Measurements from ENCODE around the gene MYZAP. TPM values are rescaled to one million over a fixed set of nuclear protein-coding genes. Genes with fewer than 3 reads are reported as not detected.

Gene MYZAP
- total and polyA plus RNA-seq, 2 experiments from 2014 or later, result 1.0 to 1.5 TPM

DNA sequence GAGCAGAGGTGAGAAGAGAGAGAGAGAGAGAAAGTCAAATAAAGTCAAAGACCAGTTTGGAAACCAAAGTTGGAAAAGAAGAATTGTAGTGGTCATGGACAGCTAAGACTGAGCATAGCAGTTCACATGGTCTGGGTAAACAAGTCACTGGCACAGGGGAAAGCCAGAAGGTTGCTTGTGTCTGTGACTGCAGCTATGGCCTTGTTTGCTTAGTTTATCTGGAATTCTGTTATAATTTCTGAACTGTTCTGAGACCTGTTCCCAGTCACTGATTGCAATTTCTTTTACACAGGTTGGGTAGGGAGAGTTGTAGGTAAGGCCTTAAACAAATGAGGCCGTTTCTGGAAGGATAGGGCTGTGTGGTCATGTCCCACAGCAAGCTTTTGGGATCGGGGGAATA is 43.4 kb upstream of the MYZAP start:
- ATAC-seq, result no peak

DNA sequence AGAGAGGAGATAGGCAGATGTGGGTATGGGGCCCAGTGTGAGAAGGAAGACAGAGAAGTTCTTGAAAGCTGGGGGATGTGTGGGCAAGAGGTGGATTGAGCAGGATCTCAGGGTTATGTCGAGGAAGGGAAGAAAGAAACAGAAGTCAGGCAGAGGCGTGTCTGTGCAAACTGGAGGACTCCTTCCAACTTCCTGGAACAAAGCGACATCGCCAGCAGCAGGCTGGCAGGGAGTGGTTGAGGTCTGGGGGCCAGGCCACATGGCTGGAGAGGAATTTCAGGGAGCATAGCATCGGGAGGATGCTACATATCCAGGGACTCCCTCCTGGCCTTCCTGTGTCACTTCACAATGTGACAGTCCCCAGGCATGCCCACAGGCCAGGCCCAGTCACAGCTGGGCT is 42.9 kb upstream of the MYZAP start:
- no peak overlapping the region for H2AFZ ChIP-seq
- H3F3A ChIP-seq (replicated peaks; ENCODE audit: low read depth), result no peaks in the 10 kb centered on the region
- no peak for DNase-seq (ENCODE audit: low spot score)
- H3K27ac ChIP-seq (ENCODE audit: low read depth), result no peak overlapping the region
- Mint-ChIP-seq H3K27me3 (ENCODE audit: insufficient read depth, low read depth, poor library complexity) (peaks cover 9% of the 10 kb centered on the region), H3K4me3 (no peak overlapping the region), H3K27ac (no peak overlapping the region), H3K36me3 (ENCODE audit: low read depth) (peaks cover 63% of the 10 kb centered on the region), H3K4me1 (peaks cover 27% of the 10 kb centered on the region), H3K9me3 (no peaks in the 10 kb centered on the region)
- no peaks in the 10 kb centered on the region for H4K20me1 ChIP-seq (replicated peaks; ENCODE audit: insufficient read depth)
- no peak for ATAC-seq
- H3K4me1 ChIP-seq (ENCODE audit: insufficient read depth), result peaks cover 4% of the 10 kb centered on the region; the same call in 1 of the 2 replicates
- 0 out of 2 replicates have a peak, but pooled peaks cover 2% of the 10 kb centered on the region for H3K9me2 ChIP-seq (ENCODE audit: insufficient read depth)
- no peaks in the 10 kb centered on the region for H3K27me3 ChIP-seq (ENCODE audit: insufficient read depth)
- H3K4me3 ChIP-seq, result no peak overlapping the region
- no peaks in the 10 kb centered on the region for H3K79me2 ChIP-seq (replicated peaks; ENCODE audit: insufficient read depth)
- H3K36me3 ChIP-seq (ENCODE audit: insufficient read depth), result peaks cover 8% of the 10 kb centered on the region
- no peak overlapping the region for H3K4me2 ChIP-seq
- TF ChIP-seq EZH2 (IDR thresholded peaks at IDR 0.05; ENCODE audit: low read depth, unreplicated experiment), result no peak
- TF ChIP-seq CREB1 (CRISPR knock-in tag; IDR thresholded peaks at IDR 0.05; ENCODE audit: low read depth), result no peak
- TF ChIP-seq STAT1 (IDR thresholded peaks at IDR 0.05; ENCODE audit: unreplicated experiment), result no peak
- TF ChIP-seq ETS1 (IDR thresholded peaks at IDR 0.05), result no peak
- TF ChIP-seq, protein P1, sequence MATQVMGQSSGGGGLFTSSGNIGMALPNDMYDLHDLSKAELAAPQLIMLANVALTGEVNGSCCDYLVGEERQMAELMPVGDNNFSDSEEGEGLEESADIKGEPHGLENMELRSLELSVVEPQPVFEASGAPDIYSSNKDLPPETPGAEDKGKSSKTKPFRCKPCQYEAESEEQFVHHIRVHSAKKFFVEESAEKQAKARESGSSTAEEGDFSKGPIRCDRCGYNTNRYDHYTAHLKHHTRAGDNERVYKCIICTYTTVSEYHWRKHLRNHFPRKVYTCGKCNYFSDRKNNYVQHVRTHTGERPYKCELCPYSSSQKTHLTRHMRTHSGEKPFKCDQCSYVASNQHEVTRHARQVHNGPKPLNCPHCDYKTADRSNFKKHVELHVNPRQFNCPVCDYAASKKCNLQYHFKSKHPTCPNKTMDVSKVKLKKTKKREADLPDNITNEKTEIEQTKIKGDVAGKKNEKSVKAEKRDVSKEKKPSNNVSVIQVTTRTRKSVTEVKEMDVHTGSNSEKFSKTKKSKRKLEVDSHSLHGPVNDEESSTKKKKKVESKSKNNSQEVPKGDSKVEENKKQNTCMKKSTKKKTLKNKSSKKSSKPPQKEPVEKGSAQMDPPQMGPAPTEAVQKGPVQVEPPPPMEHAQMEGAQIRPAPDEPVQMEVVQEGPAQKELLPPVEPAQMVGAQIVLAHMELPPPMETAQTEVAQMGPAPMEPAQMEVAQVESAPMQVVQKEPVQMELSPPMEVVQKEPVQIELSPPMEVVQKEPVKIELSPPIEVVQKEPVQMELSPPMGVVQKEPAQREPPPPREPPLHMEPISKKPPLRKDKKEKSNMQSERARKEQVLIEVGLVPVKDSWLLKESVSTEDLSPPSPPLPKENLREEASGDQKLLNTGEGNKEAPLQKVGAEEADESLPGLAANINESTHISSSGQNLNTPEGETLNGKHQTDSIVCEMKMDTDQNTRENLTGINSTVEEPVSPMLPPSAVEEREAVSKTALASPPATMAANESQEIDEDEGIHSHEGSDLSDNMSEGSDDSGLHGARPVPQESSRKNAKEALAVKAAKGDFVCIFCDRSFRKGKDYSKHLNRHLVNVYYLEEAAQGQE (IDR thresholded peaks at IDR 0.05; ENCODE audit: unreplicated experiment), result no peak
- no peak for TF ChIP-seq NANOG (IDR thresholded peaks at IDR 0.05; ENCODE audit: borderline replicate concordance)
- TF ChIP-seq EZH2phosphoT487 (IDR thresholded peaks at IDR 0.05; ENCODE audit: unreplicated experiment), result no peak
- no peak for TF ChIP-seq JUNB (IDR thresholded peaks at IDR 0.05; ENCODE audit: unreplicated experiment)
- no peak for TF ChIP-seq ZNF331 (CRISPR knock-in tag; IDR thresholded peaks at IDR 0.05; ENCODE audit: low read depth)
- TF ChIP-seq ZNF114 (CRISPR knock-in tag; IDR thresholded peaks at IDR 0.05), result no peak
- TF ChIP-seq, protein P2, sequence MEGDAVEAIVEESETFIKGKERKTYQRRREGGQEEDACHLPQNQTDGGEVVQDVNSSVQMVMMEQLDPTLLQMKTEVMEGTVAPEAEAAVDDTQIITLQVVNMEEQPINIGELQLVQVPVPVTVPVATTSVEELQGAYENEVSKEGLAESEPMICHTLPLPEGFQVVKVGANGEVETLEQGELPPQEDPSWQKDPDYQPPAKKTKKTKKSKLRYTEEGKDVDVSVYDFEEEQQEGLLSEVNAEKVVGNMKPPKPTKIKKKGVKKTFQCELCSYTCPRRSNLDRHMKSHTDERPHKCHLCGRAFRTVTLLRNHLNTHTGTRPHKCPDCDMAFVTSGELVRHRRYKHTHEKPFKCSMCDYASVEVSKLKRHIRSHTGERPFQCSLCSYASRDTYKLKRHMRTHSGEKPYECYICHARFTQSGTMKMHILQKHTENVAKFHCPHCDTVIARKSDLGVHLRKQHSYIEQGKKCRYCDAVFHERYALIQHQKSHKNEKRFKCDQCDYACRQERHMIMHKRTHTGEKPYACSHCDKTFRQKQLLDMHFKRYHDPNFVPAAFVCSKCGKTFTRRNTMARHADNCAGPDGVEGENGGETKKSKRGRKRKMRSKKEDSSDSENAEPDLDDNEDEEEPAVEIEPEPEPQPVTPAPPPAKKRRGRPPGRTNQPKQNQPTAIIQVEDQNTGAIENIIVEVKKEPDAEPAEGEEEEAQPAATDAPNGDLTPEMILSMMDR (conservative IDR thresholded peaks at IDR 0.05; ENCODE audit: low read depth in 2 of 2), result no peak

More for the DNA sequence above, 43.4 kb upstream of the MYZAP start:
- Histone ChIP-seq H3K36me3 (ENCODE audit: insufficient read depth) (peaks cover 10% of the 10 kb centered on the region), H3K4me2 (no peak overlapping the region), H4K20me1 (replicated peaks; ENCODE audit: insufficient read depth) (no peaks in the 10 kb centered on the region), H3K27ac (ENCODE audit: low read depth) (no peak overlapping the region), H3K9me2 (ENCODE audit: insufficient read depth) (0 out of 2 replicates have a peak, but pooled peaks cover 2% of the 10 kb centered on the region), H2AFZ (no peak overlapping the region), H3F3A (replicated peaks; ENCODE audit: low read depth) (no peaks in the 10 kb centered on the region), H3K27me3 (ENCODE audit: insufficient read depth) (no peaks in the 10 kb centered on the region), H3K79me2 (replicated peaks; ENCODE audit: insufficient read depth) (no peaks in the 10 kb centered on the region), H3K4me1 (ENCODE audit: insufficient read depth) (peaks cover 4% of the 10 kb centered on the region; the same call in 1 of the 2 replicates), H3K4me3 (no peak overlapping the region)
- no peak overlapping the region for H3K4me3 Mint-ChIP-seq
- no peak overlapping the region for H3K27ac Mint-ChIP-seq
- peaks cover 23% of the 10 kb centered on the region for H3K4me1 Mint-ChIP-seq
- DNase-seq (ENCODE audit: low spot score), result no peak
- TF ChIP-seq ETS1 (IDR thresholded peaks at IDR 0.05) (no peak), ZNF331 (CRISPR knock-in tag; IDR thresholded peaks at IDR 0.05; ENCODE audit: low read depth) (no peak)
- no peaks in the 10 kb centered on the region for H3K9me3 Mint-ChIP-seq
- peaks cover 9% of the 10 kb centered on the region for H3K27me3 Mint-ChIP-seq (ENCODE audit: insufficient read depth, low read depth, poor library complexity)
- H3K36me3 Mint-ChIP-seq (ENCODE audit: low read depth), result peaks cover 68% of the 10 kb centered on the region
